ENCODE results near the gene LMCD1. TPM values are rescaled to one million over a fixed set of nuclear protein-coding genes. Genes with fewer than 3 reads are reported as not detected.
A peak's percentile ranks its signal among the peaks of the same experiment; 100 is the strongest.

Gene LMCD1
- 21.9 and 46.0 TPM in 2 replicates for total RNA-seq (2022)
- Bru-seq, nascent RNA: percentile 73 among the genes with signal in this experiment
- BruChase-seq, experiment 1, labeled RNA remaining after a 6-hour chase: percentile 53 among the genes with signal in this experiment
- BruChase-seq, experiment 2, labeled RNA remaining after a 2-hour chase: percentile 64 among the genes with signal in this experiment
- long read RNA-seq, full-length matches to known transcripts: 20 of 23 reads
- long read RNA-seq, partial matches to known transcripts: 1 of 23 reads
- long read RNA-seq, other reads (novel, unspliced or antisense): 2 of 23 reads

GRCh38 chr3:8501371-8502131 is at the start of gene LMCD1:
LMCD1 (plus strand) TSS chr3:8501823; CDS start chr3:8501939, 116 bp downstream.
- DNase-seq: peak; percentile 95
- Mint-ChIP-seq H3K4me3 (ENCODE audit: low read depth, unreplicated experiment) (peak within 1 kb of the TSS; percentile 90), H3K36me3 (ENCODE audit: insufficient read depth, unreplicated experiment) (peaks cover 31% of the 10 kb centered on the region), H3K9me3 (ENCODE audit: low read depth, unreplicated experiment) (no peaks in the 10 kb centered on the region), H3K27ac (ENCODE audit: unreplicated experiment) (peak within 1 kb of the TSS; percentile 93), H3K27me3 (ENCODE audit: unreplicated experiment) (no peaks in the 10 kb centered on the region), H3K4me1 (ENCODE audit: low read depth, unreplicated experiment) (peaks cover 62% of the 10 kb centered on the region)
- no TSS peak for BruUV-seq (replicated peaks)
- TF ChIP-seq CTCF (IDR thresholded peaks at IDR 0.05; ENCODE audit: unreplicated experiment): no peak
- CTCF ChIA-PET: interaction anchor here (0.6 to 6.5 kb wide), 8 partner anchors 10 to 1002 kb away, joined by 3 to 46 read pairs (median 5); no protein-coding TSS in a partner anchor
- intact Hi-C loops (cut with micrococcal nuclease; ENCODE audit: unreplicated experiment): loop anchor here (2.0 to 5.0 kb wide), 3 partner anchors 29 to 179 kb away; no protein-coding TSS in a partner anchor

GRCh38 chr3:8452112-8452511 is 49.5 kb upstream of the LMCD1 start:
- no peak for DNase-seq
- TF ChIP-seq CTCF (IDR thresholded peaks at IDR 0.05; ENCODE audit: unreplicated experiment): no peak
- no TSS peak for BruUV-seq (replicated peaks)
- H3K36me3 Mint-ChIP-seq (ENCODE audit: insufficient read depth, unreplicated experiment): no peaks in the 10 kb centered on the region
- no peak overlapping the region for H3K27ac Mint-ChIP-seq (ENCODE audit: unreplicated experiment)
- H3K4me1 Mint-ChIP-seq (ENCODE audit: low read depth, unreplicated experiment): peaks cover 17% of the 10 kb centered on the region
- no peak overlapping the region for H3K4me3 Mint-ChIP-seq (ENCODE audit: low read depth, unreplicated experiment)
- H3K9me3 Mint-ChIP-seq (ENCODE audit: low read depth, unreplicated experiment): no peaks in the 10 kb centered on the region
- no peaks in the 10 kb centered on the region for H3K27me3 Mint-ChIP-seq (ENCODE audit: unreplicated experiment)
- intact Hi-C loops (cut with micrococcal nuclease; ENCODE audit: unreplicated experiment): no loop called here
- CTCF ChIA-PET: no interaction called here

GRCh38 chr3:8453153-8453552 is 48.5 kb upstream of the LMCD1 start:
- intact Hi-C loops (cut with micrococcal nuclease; ENCODE audit: unreplicated experiment): no loop called here
- H3K4me1 Mint-ChIP-seq (ENCODE audit: low read depth, unreplicated experiment): peaks cover 10% of the 10 kb centered on the region
- no TSS peak for BruUV-seq (replicated peaks)
- no peak overlapping the region for H3K4me3 Mint-ChIP-seq (ENCODE audit: low read depth, unreplicated experiment)
- no peaks in the 10 kb centered on the region for H3K27me3 Mint-ChIP-seq (ENCODE audit: unreplicated experiment)
- no peak overlapping the region for H3K27ac Mint-ChIP-seq (ENCODE audit: unreplicated experiment)
- no peak for DNase-seq
- CTCF ChIA-PET: no interaction called here
- no peaks in the 10 kb centered on the region for H3K9me3 Mint-ChIP-seq (ENCODE audit: low read depth, unreplicated experiment)
- H3K36me3 Mint-ChIP-seq (ENCODE audit: insufficient read depth, unreplicated experiment): no peaks in the 10 kb centered on the region
- TF ChIP-seq CTCF (IDR thresholded peaks at IDR 0.05; ENCODE audit: unreplicated experiment): no peak

GRCh38 chr3:8455526-8456411 is 45.9 kb upstream of the LMCD1 start:
- H3K27me3 Mint-ChIP-seq (ENCODE audit: unreplicated experiment): no peaks in the 10 kb centered on the region
- H3K4me1 Mint-ChIP-seq (ENCODE audit: low read depth, unreplicated experiment): peaks cover 7% of the 10 kb centered on the region
- no TSS peak for BruUV-seq (replicated peaks)
- no peak for TF ChIP-seq CTCF (IDR thresholded peaks at IDR 0.05; ENCODE audit: unreplicated experiment)
- no peak overlapping the region for H3K27ac Mint-ChIP-seq (ENCODE audit: unreplicated experiment)
- intact Hi-C loops (cut with micrococcal nuclease; ENCODE audit: unreplicated experiment): no loop called here
- CTCF ChIA-PET: interaction anchor here (0.6 kb wide), 1 partner anchor 839 kb away, joined by 3 read pairs; no protein-coding TSS in a partner anchor
- no peaks in the 10 kb centered on the region for H3K9me3 Mint-ChIP-seq (ENCODE audit: low read depth, unreplicated experiment)
- H3K36me3 Mint-ChIP-seq (ENCODE audit: insufficient read depth, unreplicated experiment): no peaks in the 10 kb centered on the region
- no peak overlapping the region for H3K4me3 Mint-ChIP-seq (ENCODE audit: low read depth, unreplicated experiment)
- no peak for DNase-seq
